Activated T-cell treated with anti-CD3 and anti-CD28 coated beads, Interleukin-2, amount 50 U/mL, for 48 hours (primary cell): ENCODE results near the gene CHMP4A.

ENCODE experiments used
- DNase-seq, 2 experiments: peaks; one replicate each; pipeline ENCODE4 v3.0.0-alpha.2; 2020

Gene CHMP4A

GRCh38 chr14:24194873-24195185 lies 18.5 kb downstream of the CHMP4A start:
- no peak for DNase-seq

DNA sequence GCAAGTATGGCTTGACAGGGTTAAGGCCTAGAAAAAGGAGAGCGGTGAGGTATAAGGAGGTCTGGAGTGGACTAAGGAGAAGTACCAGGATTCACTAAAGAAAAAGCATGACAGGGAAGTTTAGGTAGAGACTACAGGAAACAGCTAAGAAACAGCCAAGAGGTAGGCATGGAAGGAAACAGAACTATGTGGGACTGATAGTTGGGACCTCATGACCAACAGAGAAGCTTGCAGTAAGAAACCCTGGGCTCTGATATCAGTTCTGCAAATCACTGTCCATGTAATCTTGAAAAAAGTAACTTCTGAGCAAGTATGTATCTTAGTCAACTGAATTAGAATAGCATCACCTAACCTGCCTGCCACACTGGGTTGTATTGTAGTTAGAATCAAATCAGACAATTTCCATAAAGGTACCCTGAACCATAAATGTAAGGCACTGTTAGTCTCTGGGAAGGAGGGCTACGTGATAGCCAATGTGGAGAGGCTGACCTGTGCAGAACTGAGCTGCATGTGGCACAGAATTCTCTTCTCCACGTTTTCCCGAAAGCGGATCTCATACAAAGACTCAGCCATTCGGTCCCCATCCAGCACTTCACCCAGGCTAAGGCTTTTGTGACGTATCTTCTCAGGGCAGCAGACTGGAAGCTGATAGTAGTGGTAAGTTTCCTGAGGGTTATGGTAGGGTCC lies 19.0 kb downstream of the CHMP4A start:
- no peak for DNase-seq

GRCh38 chr14:24192933-24193332 lies 20.4 kb downstream of the CHMP4A start:
- no peak for DNase-seq

DNA sequence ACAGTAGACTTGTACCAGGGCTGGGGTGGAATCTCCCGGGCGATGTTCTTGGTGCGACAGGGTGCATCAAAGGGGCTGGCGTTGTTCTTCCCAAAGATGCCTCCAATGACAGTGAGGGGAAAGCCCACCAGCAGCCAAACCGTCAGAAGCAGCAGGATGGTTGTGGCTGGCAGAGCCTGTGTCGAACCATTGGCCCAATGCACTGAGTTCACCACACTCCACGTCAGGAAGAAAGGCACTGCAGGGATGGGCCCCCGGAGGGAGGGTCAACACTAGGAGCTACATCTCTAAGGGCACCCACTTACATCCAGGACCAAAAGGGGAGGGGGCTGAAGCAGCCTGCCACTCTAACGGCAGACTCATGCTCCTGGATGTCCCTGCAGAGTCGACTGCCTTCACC lies 22.9 kb downstream of the CHMP4A start:
- no peak for DNase-seq

- DNase-seq: no peak
These were observed 23.8 kb downstream of the CHMP4A start for GRCh38 chr14:24189460-24189859.

DNA sequence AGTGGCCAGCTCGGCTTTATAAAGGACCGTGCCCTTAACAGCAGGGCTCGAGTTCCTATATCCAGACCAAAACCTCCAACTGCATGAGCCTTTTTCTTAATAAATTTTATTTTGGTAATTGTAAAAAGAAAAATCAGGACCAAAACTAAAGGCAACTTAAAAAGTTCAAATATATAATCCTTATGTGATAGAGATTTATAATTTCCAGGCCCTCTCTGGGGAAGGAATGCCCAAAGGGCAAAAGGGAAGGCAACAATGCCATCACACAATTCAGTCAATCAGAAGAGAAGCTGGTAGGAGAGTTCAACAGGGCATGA lies 24.3 kb downstream of the CHMP4A start:
- DNase-seq: no peak

DNA sequence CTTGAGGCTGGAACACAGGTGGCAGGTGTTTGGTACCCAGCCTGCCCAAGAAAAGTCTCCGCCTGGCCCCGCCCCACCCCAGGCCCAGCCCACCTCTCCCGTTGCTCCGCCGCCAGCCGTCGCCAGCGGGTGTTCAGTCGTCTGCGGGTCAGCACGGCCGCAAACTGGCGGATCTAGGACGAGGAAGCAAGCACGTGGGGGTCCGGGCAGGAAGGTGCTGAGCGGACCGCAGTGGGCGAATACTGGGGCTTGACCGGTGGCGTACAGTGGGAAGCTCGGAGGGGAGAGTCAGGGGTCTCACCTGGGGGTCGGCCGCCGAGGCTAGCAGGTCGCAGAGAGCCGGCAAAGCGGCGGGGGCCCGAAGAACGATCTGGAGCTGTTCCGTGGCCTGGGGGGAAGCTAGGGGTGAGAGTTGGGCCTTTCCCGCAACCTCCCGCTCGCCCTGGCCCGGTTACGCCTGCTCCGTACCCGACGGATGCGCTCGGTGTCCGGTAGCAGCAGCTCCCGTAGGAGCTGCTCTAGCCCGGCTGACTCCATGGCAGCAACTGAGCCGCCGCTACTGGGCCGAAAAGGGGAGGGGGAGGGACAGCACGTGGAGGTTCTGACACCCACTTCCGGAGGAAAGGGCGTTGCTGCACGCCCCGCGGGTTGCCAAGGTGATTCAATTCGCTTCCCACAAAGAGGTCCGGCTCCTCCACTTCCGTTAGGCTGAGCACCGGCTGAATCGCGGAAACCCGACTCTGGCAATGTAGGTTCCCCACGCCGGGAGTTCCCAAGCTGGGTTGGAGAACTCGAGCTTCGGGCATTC lies 24.8 kb downstream of the CHMP4A start, which contains the start of gene IPO4:
Gene IPO4, minus strand, starts transcription at position 566 of the 808 bp plus-strand sequence. Its CDS starts 29 bp downstream, at position 537.
- DNase-seq: peak; percentile 93 to 95

DNA sequence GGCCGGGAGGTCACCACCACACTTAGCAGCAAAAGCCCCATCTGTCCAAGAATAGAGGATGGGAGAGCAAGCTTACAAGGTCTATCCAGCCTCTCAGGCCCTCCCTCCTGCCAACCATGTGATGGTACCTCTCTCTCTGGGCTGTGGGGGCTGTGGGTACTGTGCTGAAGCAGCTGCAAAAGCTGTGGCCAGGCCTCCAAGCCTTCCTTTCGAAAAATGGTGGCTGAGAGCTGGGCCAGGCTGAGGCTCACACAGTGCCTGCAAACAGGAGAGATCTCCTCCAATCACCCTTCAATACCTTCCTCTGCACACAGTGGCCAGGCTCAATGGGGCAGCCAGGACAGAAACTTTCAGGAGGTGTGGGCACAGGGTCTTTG lies 25.8 kb downstream of the CHMP4A start:
- DNase-seq: no peak

GRCh38 chr14:24186831-24187538 lies 26.3 kb downstream of the CHMP4A start:
- no peak for DNase-seq

DNA sequence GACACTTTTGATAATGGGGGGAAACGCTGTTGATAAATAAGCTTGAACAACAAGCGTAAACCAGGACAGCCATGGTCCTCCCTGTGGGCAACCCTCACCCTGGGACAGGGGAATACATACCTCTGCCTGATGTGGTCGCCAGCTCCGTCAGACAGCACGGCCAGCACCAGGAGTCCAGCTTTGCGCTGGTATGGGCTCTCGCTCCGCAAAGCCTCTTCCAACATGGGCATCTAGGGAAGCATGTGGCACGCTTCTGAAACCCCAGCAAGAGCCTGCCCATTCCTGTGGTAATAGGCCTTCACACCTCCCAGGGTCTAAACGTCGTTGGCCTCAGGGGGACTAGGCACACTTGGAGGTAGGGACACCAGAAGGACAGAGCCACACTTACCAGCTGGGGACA lies 27.5 kb downstream of the CHMP4A start:
- DNase-seq: no peak

DNA sequence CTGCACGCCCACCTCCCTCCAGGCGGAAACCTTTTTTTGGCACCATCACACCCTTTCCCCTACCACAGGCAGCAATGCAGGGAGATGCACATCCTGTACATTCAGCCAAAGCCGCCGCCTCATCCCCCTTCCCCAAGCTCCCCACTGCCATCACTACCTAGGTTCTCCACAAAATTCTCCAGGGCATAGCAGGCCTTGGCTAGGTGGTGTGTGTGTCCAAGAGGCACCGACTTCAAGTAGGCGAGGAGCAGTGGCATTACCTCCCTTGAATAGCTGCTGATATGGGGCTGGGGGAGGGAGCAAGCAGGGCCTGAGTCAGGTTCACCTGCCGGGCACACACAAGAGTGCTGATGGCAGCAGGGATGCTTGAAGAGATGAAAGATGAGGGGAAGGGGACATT lies 28.3 kb downstream of the CHMP4A start:
- DNase-seq: no peak

- DNase-seq: no peak
These were observed 29.0 kb downstream of the CHMP4A start for GRCh38 chr14:24184104-24184970.

- DNase-seq: no peak
These were observed 30.2 kb downstream of the CHMP4A start for GRCh38 chr14:24183014-24183481.

GRCh38 chr14:24182110-24182882 lies 31.0 kb downstream of the CHMP4A start:
- DNase-seq: no peak

- no peak for DNase-seq
These were observed 31.8 kb downstream of the CHMP4A start for GRCh38 chr14:24181371-24182077.

DNA sequence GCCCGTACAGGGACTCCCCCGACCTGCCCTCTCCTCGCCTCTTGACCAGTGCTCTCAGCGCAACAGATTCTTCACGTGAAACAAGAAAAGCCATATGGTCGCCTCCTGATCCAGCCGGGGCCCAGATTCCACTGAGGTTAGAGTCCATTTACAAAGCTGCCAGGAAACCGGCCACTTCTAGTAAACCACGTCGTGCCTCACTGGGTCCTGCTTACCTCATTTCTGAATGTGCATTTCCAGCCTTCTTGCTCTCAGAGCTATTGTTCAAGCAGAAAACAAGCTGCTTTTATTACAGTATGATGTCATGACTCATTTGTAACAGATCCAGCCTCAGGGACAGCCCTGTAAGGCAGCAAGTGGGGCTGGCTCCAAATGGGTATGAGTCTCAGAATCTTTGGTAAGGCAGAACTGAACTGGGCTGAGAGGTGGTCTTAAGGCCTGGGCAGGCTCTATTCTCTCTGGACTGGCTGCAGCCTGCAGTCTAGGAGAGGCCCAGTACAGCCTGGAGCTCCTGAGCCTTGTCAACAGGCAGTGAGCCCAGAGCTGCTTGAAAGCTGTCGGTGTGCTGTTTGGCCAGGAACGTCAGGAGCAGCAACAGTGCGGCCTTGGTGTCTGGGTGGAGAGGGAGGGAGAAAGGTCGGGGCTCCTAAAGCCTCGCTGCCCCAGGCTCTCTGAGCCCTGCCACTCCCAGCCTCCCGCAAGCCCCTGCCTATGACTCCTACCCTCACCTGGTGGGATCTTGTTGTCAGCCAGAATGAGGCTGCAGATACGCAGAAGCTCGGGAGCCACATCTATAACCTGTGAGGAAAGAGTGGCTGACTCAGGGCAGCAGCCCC lies 33.1 kb downstream of the CHMP4A start:
- no peak for DNase-seq

DNA sequence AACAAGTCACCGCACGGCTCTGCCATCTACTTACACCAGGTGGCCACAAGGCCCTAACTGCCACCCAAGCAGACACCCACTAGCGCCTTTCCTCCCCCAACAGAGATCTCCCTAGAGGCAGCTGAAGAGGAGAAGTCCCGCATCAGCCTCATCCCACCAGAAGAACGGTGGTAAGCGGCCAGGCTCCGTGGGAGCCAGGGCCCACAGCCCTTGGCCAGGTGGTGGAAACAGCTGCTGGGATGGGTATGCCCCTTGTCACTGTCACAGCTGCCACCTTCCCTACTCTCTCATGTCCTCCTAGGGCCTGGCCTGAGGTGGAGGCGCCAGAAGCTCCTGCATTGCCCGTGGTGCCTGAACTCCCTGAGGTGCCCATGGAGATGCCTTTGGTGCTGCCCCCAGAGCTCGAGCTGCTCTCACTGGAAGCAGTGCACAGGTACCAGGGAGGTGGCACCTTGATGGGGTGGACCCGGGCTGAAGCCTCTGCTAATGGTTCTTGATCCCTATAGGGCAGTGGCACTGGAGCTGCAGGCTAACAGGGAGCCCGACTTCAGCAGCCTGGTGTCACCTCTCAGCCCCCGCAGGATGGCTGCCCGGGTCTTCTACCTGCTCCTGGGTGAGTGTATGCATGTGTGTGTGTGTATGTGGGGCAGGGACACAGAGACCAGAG lies 33.9 kb downstream of the CHMP4A start:
- DNase-seq: no peak

GRCh38 chr14:24178399-24179178 lies 34.7 kb downstream of the CHMP4A start:
- no peak for DNase-seq

DNA sequence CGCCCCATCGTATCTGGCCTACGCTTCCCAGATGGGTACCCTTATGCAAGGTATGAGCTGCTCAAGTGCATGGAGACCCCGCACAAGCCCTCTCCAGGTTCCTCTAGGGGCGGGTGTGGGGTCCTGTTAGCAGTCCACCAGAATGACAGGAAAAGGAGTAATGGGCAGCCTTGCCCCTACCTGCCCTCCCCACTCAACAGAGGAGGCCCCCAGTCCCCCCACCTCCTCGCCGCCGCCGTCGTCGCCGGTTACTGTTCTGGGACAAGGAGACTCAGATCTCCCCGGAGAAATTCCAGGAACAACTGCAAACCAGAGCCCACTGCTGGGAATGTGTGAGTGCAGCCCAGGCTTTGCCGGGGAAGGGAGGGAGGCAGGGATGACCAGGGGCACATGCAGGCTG lies 35.4 kb downstream of the CHMP4A start:
- no peak for DNase-seq
